ENCODE measurements around the gene DOCK2. TPM values are rescaled to one million over a fixed set of nuclear protein-coding genes. Genes with fewer than 3 reads are reported as not detected.

DOCK2 gene
- total and polyA plus RNA-seq, 2 donors (not counting 3 experiments of a cell fraction or from before 2014, with no cell fraction given), result 0.62 to 4.8 TPM

DNA sequence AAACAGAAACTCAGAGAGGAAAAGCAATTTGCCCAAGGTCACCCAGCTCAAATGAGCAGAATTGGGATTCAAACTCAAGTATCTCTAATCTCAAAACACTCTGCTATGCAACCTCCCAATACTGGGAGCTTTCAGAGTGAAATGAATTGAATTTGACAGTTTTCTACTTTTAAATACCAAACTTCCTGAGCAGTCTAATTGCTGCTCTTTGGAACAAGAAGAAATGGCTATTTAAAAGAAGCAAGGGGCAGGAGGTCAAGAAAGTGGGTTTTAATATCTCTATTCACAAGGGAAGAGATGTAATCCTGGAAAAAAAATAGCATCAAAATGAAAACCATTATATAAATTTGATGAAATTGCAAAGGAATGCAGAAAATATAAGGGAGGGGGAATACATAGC is 200.6 kb downstream of the DOCK2 start:
- intact Hi-C loops (cut with micrococcal nuclease), result no loop called here
- H3K4me1 ChIP-seq (ENCODE audit: control insufficient read depth, extremely low read depth, insufficient read depth, low read length), result no peaks in the 10 kb centered on the region
- ChIA-PET POLR2A (no interaction called here), CTCF (interaction anchor here (1.2 to 2.8 kb wide), 2 partner anchors 22 to 143 kb away, joined by 3 to 17 read pairs; partner anchors contain the start of gene INSYN2B)
- TF ChIP-seq POLR2A (IDR thresholded peaks at IDR 0.05; ENCODE audit: low read depth, low read length) (no peak), GATA2 (IDR thresholded peaks at IDR 0.05; ENCODE audit: insufficient read depth, insufficient read length, low read depth, low read length) (no peak), FOS (IDR thresholded peaks at IDR 0.05; ENCODE audit: borderline replicate concordance, insufficient read depth, low read length) (no peak)
- TF ChIP-seq, protein P1, sequence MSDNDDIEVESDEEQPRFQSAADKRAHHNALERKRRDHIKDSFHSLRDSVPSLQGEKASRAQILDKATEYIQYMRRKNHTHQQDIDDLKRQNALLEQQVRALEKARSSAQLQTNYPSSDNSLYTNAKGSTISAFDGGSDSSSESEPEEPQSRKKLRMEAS (IDR thresholded peaks at IDR 0.05; ENCODE audit: insufficient read depth, insufficient read length), result no peak
- TF ChIP-seq, protein P2, sequence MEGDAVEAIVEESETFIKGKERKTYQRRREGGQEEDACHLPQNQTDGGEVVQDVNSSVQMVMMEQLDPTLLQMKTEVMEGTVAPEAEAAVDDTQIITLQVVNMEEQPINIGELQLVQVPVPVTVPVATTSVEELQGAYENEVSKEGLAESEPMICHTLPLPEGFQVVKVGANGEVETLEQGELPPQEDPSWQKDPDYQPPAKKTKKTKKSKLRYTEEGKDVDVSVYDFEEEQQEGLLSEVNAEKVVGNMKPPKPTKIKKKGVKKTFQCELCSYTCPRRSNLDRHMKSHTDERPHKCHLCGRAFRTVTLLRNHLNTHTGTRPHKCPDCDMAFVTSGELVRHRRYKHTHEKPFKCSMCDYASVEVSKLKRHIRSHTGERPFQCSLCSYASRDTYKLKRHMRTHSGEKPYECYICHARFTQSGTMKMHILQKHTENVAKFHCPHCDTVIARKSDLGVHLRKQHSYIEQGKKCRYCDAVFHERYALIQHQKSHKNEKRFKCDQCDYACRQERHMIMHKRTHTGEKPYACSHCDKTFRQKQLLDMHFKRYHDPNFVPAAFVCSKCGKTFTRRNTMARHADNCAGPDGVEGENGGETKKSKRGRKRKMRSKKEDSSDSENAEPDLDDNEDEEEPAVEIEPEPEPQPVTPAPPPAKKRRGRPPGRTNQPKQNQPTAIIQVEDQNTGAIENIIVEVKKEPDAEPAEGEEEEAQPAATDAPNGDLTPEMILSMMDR (IDR thresholded peaks at IDR 0.05; ENCODE audit: extremely low read depth in 1 of 2, insufficient read depth in 1 of 2, low read depth in 1 of 2, low read length in 2 of 2), result no peak
- H4K20me1 ChIP-seq (replicated peaks; ENCODE audit: control insufficient read depth, extremely low read depth, insufficient read depth, low read length), result no peaks in the 10 kb centered on the region
- no peak for DNase-seq (ENCODE audit: low read depth, low spot score)
- H3K27me3 ChIP-seq (ENCODE audit: control insufficient read depth in 2 of 2, insufficient read depth in 2 of 2, low read length in 2 of 2), result peaks cover 0 to 1% of the 10 kb centered on the region in 2 experiments
- no peak overlapping the region for H2AFZ ChIP-seq (ENCODE audit: low read depth, low read length)
- H3K4me2 ChIP-seq (ENCODE audit: insufficient read depth, low read length), result no peak overlapping the region
- H3K9me1 ChIP-seq (replicated peaks; ENCODE audit: control insufficient read depth, extremely low read depth, insufficient read depth, low read length), result no peaks in the 10 kb centered on the region
- H3K79me2 ChIP-seq (ENCODE audit: control insufficient read depth, insufficient read depth, low read length), result no peaks in the 10 kb centered on the region
- FAIRE-seq, result no peak
- H3K9ac ChIP-seq (replicated peaks; ENCODE audit: extremely low read depth, insufficient read depth, low read length), result no peak overlapping the region
- no peaks in the 10 kb centered on the region for H3K9me3 ChIP-seq (replicated peaks; ENCODE audit: control insufficient read depth, insufficient read depth, low read length)
- dilution Hi-C loops (cut with MboI; ENCODE audit: extremely low pct_ligation_motif_present, low sequenced_read_pairs), result no loop called here
- H3K27ac ChIP-seq (ENCODE audit: insufficient read depth, low read depth, low read length), result no peak overlapping the region
- no TSS peak for BruUV-seq (replicated peaks)
- no peaks in the 10 kb centered on the region for H3K36me3 ChIP-seq (ENCODE audit: control insufficient read depth in 2 of 2, extremely low read depth in 1 of 2, insufficient read depth in 2 of 2, low read length in 2 of 2)
- H3K4me3 ChIP-seq (replicated peaks in 1 of 3; ENCODE audit: insufficient read depth in 1 of 3, low read depth in 1 of 3, low read length in 3 of 3), result no peak overlapping the region

DNA sequence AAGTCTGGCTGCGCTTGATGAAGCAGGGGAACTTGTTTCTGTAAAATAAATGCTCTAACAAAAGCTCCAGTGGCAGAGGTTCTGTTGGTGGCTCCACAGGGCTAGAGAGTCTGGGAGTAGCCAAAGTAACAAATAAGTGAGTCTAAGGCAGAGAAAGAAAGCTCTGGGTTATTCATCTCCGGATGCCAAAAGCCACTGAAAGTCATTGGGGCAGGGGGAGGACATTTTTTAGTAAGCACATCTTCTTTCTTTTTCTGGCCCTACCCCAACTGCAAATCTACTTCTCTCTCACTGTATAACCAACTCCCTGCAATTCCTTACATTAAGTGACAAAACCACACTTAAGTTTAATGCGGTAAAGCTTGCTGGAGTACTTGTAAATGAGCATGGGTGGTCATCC is 201.6 kb downstream of the DOCK2 start:
- no peak for FAIRE-seq
- H3K9me1 ChIP-seq (replicated peaks; ENCODE audit: control insufficient read depth, extremely low read depth, insufficient read depth, low read length), result no peaks in the 10 kb centered on the region
- TF ChIP-seq, protein P1 (IDR thresholded peaks at IDR 0.05; ENCODE audit: insufficient read depth, insufficient read length), result no peak
- TF ChIP-seq JUN (IDR thresholded peaks at IDR 0.05; ENCODE audit: borderline replicate concordance, insufficient read depth, insufficient read length, low read depth) (no peak), POLR2AphosphoS5 (IDR thresholded peaks at IDR 0.05; ENCODE audit: insufficient read depth, low read depth, low read length) (no peak), POLR2A (IDR thresholded peaks at IDR 0.05; ENCODE audit: low read depth, low read length) (no peak), GATA2 (IDR thresholded peaks at IDR 0.05; ENCODE audit: insufficient read depth, insufficient read length, low read depth, low read length) (no peak), FOS (IDR thresholded peaks at IDR 0.05; ENCODE audit: borderline replicate concordance, insufficient read depth, low read length) (no peak), MYC (IDR thresholded peaks at IDR 0.05; ENCODE audit: low read depth, low read length) (no peak), EZH2 (IDR thresholded peaks at IDR 0.05; ENCODE audit: borderline replicate concordance, low read depth, low read length, severe bottlenecking) (no peak)
- TF ChIP-seq, protein P2 (IDR thresholded peaks at IDR 0.05; ENCODE audit: extremely low read depth in 1 of 2, insufficient read depth in 1 of 2, low read depth in 1 of 2, low read length in 2 of 2), result no peak
- DNase-seq (ENCODE audit: low read depth, low spot score), result no peak
- ChIA-PET POLR2A (no interaction called here), CTCF (no interaction called here)
- no TSS peak for BruUV-seq (replicated peaks)
- H3K27me3 ChIP-seq (ENCODE audit: control insufficient read depth in 2 of 2, insufficient read depth in 2 of 2, low read length in 2 of 2), result peaks cover 0 to 1% of the 10 kb centered on the region in 2 experiments
- intact Hi-C loops (cut with micrococcal nuclease), result no loop called here
- no peak overlapping the region for H3K4me2 ChIP-seq (ENCODE audit: insufficient read depth, low read length)
- H3K4me1 ChIP-seq (ENCODE audit: control insufficient read depth, extremely low read depth, insufficient read depth, low read length), result no peaks in the 10 kb centered on the region
- no peaks in the 10 kb centered on the region for H3K79me2 ChIP-seq (ENCODE audit: control insufficient read depth, insufficient read depth, low read length)
- no peak overlapping the region for H2AFZ ChIP-seq (ENCODE audit: low read depth, low read length)
- no peaks in the 10 kb centered on the region for H3K36me3 ChIP-seq (ENCODE audit: control insufficient read depth in 2 of 2, extremely low read depth in 1 of 2, insufficient read depth in 2 of 2, low read length in 2 of 2)
- H3K9ac ChIP-seq (replicated peaks; ENCODE audit: extremely low read depth, insufficient read depth, low read length), result no peak overlapping the region
- H4K20me1 ChIP-seq (replicated peaks; ENCODE audit: control insufficient read depth, extremely low read depth, insufficient read depth, low read length), result no peaks in the 10 kb centered on the region
- H3K27ac ChIP-seq (ENCODE audit: insufficient read depth, low read depth, low read length), result no peak overlapping the region
- dilution Hi-C loops (cut with MboI; ENCODE audit: extremely low pct_ligation_motif_present, low sequenced_read_pairs), result no loop called here
- no peak overlapping the region for H3K4me3 ChIP-seq (replicated peaks in 1 of 3; ENCODE audit: insufficient read depth in 1 of 3, low read depth in 1 of 3, low read length in 3 of 3)
- no peaks in the 10 kb centered on the region for H3K9me3 ChIP-seq (replicated peaks; ENCODE audit: control insufficient read depth, insufficient read depth, low read length)
